Stomach (tissue), 9 donors: ENCODE measurements around the gene TEDC2. TPM values are rescaled to one million over a fixed set of nuclear protein-coding genes. Genes with fewer than 3 reads are reported as not detected.

ENCODE experiments used
- DNase-seq, 2 donors: peaks; one replicate each; pipeline versions ENCODE4 v3.0.0 to v3.0.0-alpha.2; 2013 to 2019
- H3K27ac ChIP-seq, 5 donors: fragments of 200-600 bp in 4 of 5; sonication (generic) in 4 of 5; one replicate each; pipeline ENCODE4 v1.5.1; 2013 to 2019; ENCODE audit warnings: mild to moderate bottlenecking in 1 of 5, moderate library complexity in 1 of 5
- H3K27me3 ChIP-seq, 3 donors: fragments of 200-600 bp; sonication (generic); one replicate each; pipeline ENCODE4 v1.5.1; 2017 to 2019; ENCODE audit warnings: mixed run types in 1 of 3
- H3K36me3 ChIP-seq, 4 donors: fragments of 200-600 bp; sonication (generic); 1 replicate in 3 of 4; 2 replicates in 1 of 4; pipeline ENCODE4 v1.5.1; 2016 to 2019
- H3K4me1 ChIP-seq, 4 donors: fragments of 200-600 bp; sonication (generic); one replicate each; pipeline ENCODE4 v1.5.1; 2016 to 2019
- H3K4me3 ChIP-seq, 4 donors: fragments of 200-600 bp; sonication (generic) in 3 of 4; one replicate each; pipeline ENCODE4 v1.5.1; 2016 to 2019; ENCODE audit warnings: mild to moderate bottlenecking in 1 of 4
- H3K9me3 ChIP-seq, 4 donors: fragments of 200-600 bp; sonication (generic); one replicate each; pipeline ENCODE4 v1.5.1; 2016 to 2019
- CTCF ChIP-seq, 7 experiments: fragments of 450-650 bp in 4 of 7; fragments of 200-600 bp in 3 of 7; sonication (generic) in 3 of 7; IDR thresholded peaks; one replicate each; pipeline ENCODE4 v1.5.1; 2016 to 2019; ENCODE audit warnings: antibody characterized with exemption in 7 of 7, control low read depth in 2 of 7, mild to moderate bottlenecking in 1 of 7
- EP300 ChIP-seq: sonication (generic); formaldehyde crosslinking; IDR thresholded peaks from one replicate; pipeline ENCODE4 v1.6.1; 2017; ENCODE audit warnings: antibody characterized with exemption
- POLR2A ChIP-seq, 4 donors: fragments of 450-650 bp; IDR thresholded peaks; one replicate each; pipeline ENCODE4 v1.6.1; 2016; ENCODE audit warnings: antibody characterized with exemption in 4 of 4, control low read depth in 2 of 4, mild to moderate bottlenecking in 1 of 4, moderate library complexity in 1 of 4
- POLR2AphosphoS5 ChIP-seq, 3 donors: sonication (generic); formaldehyde crosslinking; IDR thresholded peaks; one replicate each; pipeline ENCODE4 v1.6.1; 2016; ENCODE audit warnings: antibody characterized with exemption in 3 of 3
- WGBS, 5 donors: extraction: QIAGEN DNeasy Blood & Tissue Kit in 3 of 5; methylation state at CpG; one replicate each; pipeline versions ENCODE4 v1.1.5 to v1.1.7; 2013 to 2018; 5-methylcytosine and 5-hydroxymethylcytosine counted together
- intact Hi-C: fragments of 100-400 bp; cut with DNase I; formaldehyde crosslinking; loops from one replicate; pipeline ENCODE4 v1.15.1; 2023; ENCODE audit warnings: low total_unique reads
- polyA plus RNA-seq, 3 donors: library from polyadenylated mRNA; stranded (reverse); fragments of 200-250 nt; gene quantifications; one replicate each; pipeline ENCODE4 v1.2.3, GENCODE V29; 2013
- total RNA-seq, 5 donors: library from RNA; depleted of rRNA; stranded (reverse); fragments of >200 nt; gene quantifications; one replicate each; pipeline versions ENCODE4 v1.1.0 to v1.2.3, GENCODE V29; 2014 to 2016
- donor health status: healthy with polysubstance abuse.
- donor health status: Bipolar disorder and iron deficiency.
- donor health status: healthy.

Gene TEDC2
- total and polyA plus RNA-seq, 8 donors, result 1.3 to 3.8 (median 2.7) TPM; not detected in 3

DNA sequence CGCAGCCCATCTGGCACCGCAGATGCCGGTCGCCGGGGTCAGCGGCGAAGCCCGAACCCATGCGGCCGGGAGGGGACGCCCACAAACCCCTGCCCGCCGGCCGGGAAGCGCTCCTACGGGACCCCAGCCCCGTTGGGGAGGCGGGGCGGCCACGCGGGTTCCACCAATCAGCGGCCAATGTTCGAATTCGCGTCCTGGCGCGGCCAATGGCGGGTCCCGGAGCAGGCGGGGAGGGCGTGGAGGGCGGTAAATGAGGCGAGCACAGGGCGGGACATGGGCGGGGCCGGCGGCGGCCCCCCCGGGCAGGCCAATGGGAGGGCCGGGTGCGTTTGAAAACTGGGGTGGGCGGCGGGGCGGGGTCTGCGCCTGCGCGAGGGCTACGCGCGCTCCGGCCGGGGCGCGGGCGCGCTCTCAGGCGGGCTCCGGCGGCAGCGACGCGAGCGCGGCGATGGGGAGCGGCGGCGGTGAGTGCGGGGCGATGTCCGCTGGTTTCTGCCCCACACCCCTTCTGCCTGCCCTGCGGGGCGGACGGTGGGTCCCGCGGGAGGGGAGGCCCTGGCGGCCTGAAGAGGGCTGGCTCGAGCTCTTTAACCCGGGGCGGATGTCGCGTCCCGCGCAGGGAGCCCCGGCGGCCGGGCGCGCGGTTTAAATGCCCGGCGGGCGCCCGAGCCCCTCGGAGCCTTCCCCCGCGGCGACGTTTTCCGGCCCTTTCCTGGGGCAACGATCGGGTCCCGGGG lies 30.7 kb upstream of the TEDC2 start, which contains the start of gene CCNF:
TSS of gene CCNF (plus strand) at position 414 of the 737 bp plus-strand sequence. CDS start at position 449, 35 bp downstream.
- H3K27ac ChIP-seq, result peak within 1 kb of the TSS; percentile 67 to 85 (median 80)
- H3K4me3 ChIP-seq, result peak within 1 kb of the TSS; percentile 65 to 97 (median 89)
- 0 to 2% (median 0%) methylated on average over 28 to 103 of the region's 103 CpGs for WGBS, 5 donors
- peaks cover 12 to 29% (median 19%) of the 10 kb centered on the region in 4 donors for H3K4me1 ChIP-seq
- DNase-seq, result peak; percentile 98 to 99
- peak in 2 of 3 donors; percentile 16 to 40 for TF ChIP-seq POLR2AphosphoS5 (IDR thresholded peaks at IDR 0.05)
- TF ChIP-seq EP300, result no peak
- TF ChIP-seq POLR2A (IDR thresholded peaks at IDR 0.05), result no peak
- no peak for TF ChIP-seq CTCF (IDR thresholded peaks at IDR 0.05)
- no peaks in the 10 kb centered on the region for H3K27me3 ChIP-seq
- no peaks in the 10 kb centered on the region for H3K9me3 ChIP-seq
- peaks cover 4 to 16% (median 13%) of the 10 kb centered on the region in 4 donors for H3K36me3 ChIP-seq
- intact Hi-C loops, result no loop called here

- Histone ChIP-seq H3K4me3 (peak overlapping the region; percentile 65 to 97 (median 89)), H3K4me1 (peaks cover 12 to 29% (median 19%) of the 10 kb centered on the region in 4 donors), H3K36me3 (peaks cover 4 to 16% (median 13%) of the 10 kb centered on the region in 4 donors), H3K27ac (peak overlapping the region; percentile 9 to 85 (median 80)), H3K27me3 (no peaks in the 10 kb centered on the region), H3K9me3 (no peaks in the 10 kb centered on the region)
- TF ChIP-seq CTCF (IDR thresholded peaks at IDR 0.05) (no peak), POLR2AphosphoS5 (IDR thresholded peaks at IDR 0.05) (no peak), EP300 (no peak), POLR2A (IDR thresholded peaks at IDR 0.05) (no peak)
- DNase-seq, result peak in 1 of 2 donors; percentile 76
- intact Hi-C loops, result no loop called here
- WGBS, 5 donors, result 2 to 7% (median 3%) methylated on average over 26 to 46 of the region's 46 CpGs
Measured at GRCh38 chr16:2429771-2430663, 29.9 kb upstream of the TEDC2 start.

DNA sequence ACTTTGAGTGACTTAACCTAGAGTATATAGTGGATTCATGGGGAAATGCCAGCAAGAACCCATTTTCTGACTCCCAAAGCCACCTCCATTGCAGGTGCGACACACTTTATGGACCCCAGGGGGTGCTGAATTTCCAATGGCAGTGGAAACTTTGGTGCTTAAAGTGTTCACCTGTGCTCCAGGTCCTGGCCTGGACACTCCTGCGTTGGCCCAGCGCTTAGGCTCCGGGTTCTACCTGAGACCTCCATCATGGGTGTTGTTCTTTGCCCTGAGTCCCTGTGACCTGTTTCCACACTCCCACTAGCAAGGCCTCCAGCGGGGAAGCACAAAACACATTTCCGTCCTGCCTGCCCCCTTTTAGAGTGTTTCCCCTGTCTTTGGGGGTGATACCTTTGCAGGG lies 27.6 kb upstream of the TEDC2 start:
- intact Hi-C loops, result no loop called here
- Histone ChIP-seq H3K4me3 (no peak overlapping the region), H3K27ac (no peak overlapping the region), H3K4me1 (peaks cover 12 to 29% (median 19%) of the 10 kb centered on the region in 4 donors), H3K9me3 (no peaks in the 10 kb centered on the region), H3K36me3 (peaks cover 4 to 33% (median 29%) of the 10 kb centered on the region in 4 donors), H3K27me3 (no peaks in the 10 kb centered on the region)
- 91 to 97% (median 95%) methylated on average over 5 to 6 of the region's 6 CpGs for WGBS, 5 donors
- DNase-seq, result no peak
- TF ChIP-seq POLR2AphosphoS5 (IDR thresholded peaks at IDR 0.05) (no peak), POLR2A (IDR thresholded peaks at IDR 0.05) (no peak), CTCF (IDR thresholded peaks at IDR 0.05) (no peak), EP300 (no peak)
